HFFc6 (cell line): ENCODE results near the gene LFNG. TPM values are rescaled to one million over a fixed set of nuclear protein-coding genes. Genes with fewer than 3 reads are reported as not detected.

Experiments used
- DNase-seq: peaks from one replicate; pipeline ENCODE4 v3.0.0-alpha.2; 2018
- H3K27ac Mint-ChIP-seq: 2 replicates; pipeline ENCODE4 v1.8.0; 2020; ENCODE audit warnings: mild to moderate bottlenecking, mixed read lengths
- H3K27me3 Mint-ChIP-seq: 2 replicates; pipeline ENCODE4 v1.8.0; 2021; ENCODE audit warnings: mild to moderate bottlenecking, moderate library complexity, mixed read lengths; ENCODE audit not compliant: insufficient read depth
- H3K36me3 Mint-ChIP-seq: 2 replicates; pipeline ENCODE4 v1.8.0; 2021; ENCODE audit warnings: low read depth, mixed read lengths
- H3K4me1 Mint-ChIP-seq: 2 replicates; pipeline ENCODE4 v1.8.0; 2020; ENCODE audit warnings: low read depth, mixed read lengths
- H3K4me3 Mint-ChIP-seq: 2 replicates; pipeline ENCODE4 v1.8.0; 2020; ENCODE audit warnings: mild to moderate bottlenecking, moderate library complexity, mixed read lengths
- H3K9me3 Mint-ChIP-seq: 2 replicates; pipeline ENCODE4 v1.8.0; 2020; ENCODE audit warnings: mild to moderate bottlenecking, mixed read lengths
- CTCF ChIP-seq: fragments of 200-600 bp; sonication (generic); IDR thresholded peaks from 2 replicates; pipeline ENCODE4 v1.5.0; 2021; ENCODE audit warnings: antibody characterized with exemption, mild to moderate bottlenecking
- total RNA-seq, 6 experiments: library from RNA; stranded (reverse); fragmentation: NEBNext Ultra II Directional; extraction: Animal tissue kit (Norgen Biotek cat#: 25700); gene quantifications; 2 replicates in 1 of 6; 3 replicates in 5 of 6; pipeline ENCODE4 v1.2.3, GENCODE V29; 2021

LFNG gene
- total RNA-seq, 6 experiments from 2014 or later = 8.6 to 11.7 (median 9.6) TPM

GRCh38 chr7:2487586-2488271 lies 31.8 kb upstream of the LFNG start:
- DNase-seq = no peak
- Mint-ChIP-seq H3K27me3 (peaks cover 6% of the 10 kb centered on the region), H3K36me3 (peaks cover 6% of the 10 kb centered on the region; the same call in 1 of the 2 replicates), H3K4me1 (peaks cover 6% of the 10 kb centered on the region), H3K9me3 (peaks cover 16% of the 10 kb centered on the region), H3K4me3 (no peak overlapping the region), H3K27ac (no peak overlapping the region)
- TF ChIP-seq CTCF = no peak

- DNase-seq = no peak
- Mint-ChIP-seq H3K27ac (no peak overlapping the region), H3K4me1 (peaks cover 11% of the 10 kb centered on the region)
Observed at GRCh38 chr7:2488272-2488645, 31.3 kb upstream of the LFNG start.

GRCh38 chr7:2488681-2489080 lies 30.9 kb upstream of the LFNG start:
- H3K27me3 Mint-ChIP-seq = peaks cover 6% of the 10 kb centered on the region
- TF ChIP-seq CTCF = no peak
- DNase-seq = no peak
- no peak overlapping the region for H3K27ac Mint-ChIP-seq
- peaks cover 6% of the 10 kb centered on the region; the same call in 1 of the 2 replicates for H3K36me3 Mint-ChIP-seq
- H3K4me1 Mint-ChIP-seq = peaks cover 16% of the 10 kb centered on the region
- H3K4me3 Mint-ChIP-seq = no peak overlapping the region
- H3K9me3 Mint-ChIP-seq = peaks cover 9% of the 10 kb centered on the region; the same call in 1 of the 2 replicates

More at GRCh38 chr7:2488272-2488645, 31.3 kb upstream of the LFNG start:
- H3K4me3 Mint-ChIP-seq = no peak overlapping the region
- H3K27me3 Mint-ChIP-seq = peaks cover 6% of the 10 kb centered on the region; the same call in 1 of the 2 replicates
- peaks cover 6% of the 10 kb centered on the region; the same call in 1 of the 2 replicates for H3K36me3 Mint-ChIP-seq
- TF ChIP-seq CTCF = no peak
- H3K9me3 Mint-ChIP-seq = peaks cover 11% of the 10 kb centered on the region

- peaks cover 9% of the 10 kb centered on the region; the same call in 1 of the 2 replicates for H3K9me3 Mint-ChIP-seq
- H3K27ac Mint-ChIP-seq = no peak overlapping the region
- no peak for DNase-seq
- H3K4me1 Mint-ChIP-seq = peaks cover 17% of the 10 kb centered on the region
- H3K4me3 Mint-ChIP-seq = no peak overlapping the region
- no peak for TF ChIP-seq CTCF
- peaks cover 6% of the 10 kb centered on the region; the same call in 1 of the 2 replicates for H3K36me3 Mint-ChIP-seq
- H3K27me3 Mint-ChIP-seq = peaks cover 6% of the 10 kb centered on the region
Observed at GRCh38 chr7:2490181-2490651, 29.4 kb upstream of the LFNG start.

GRCh38 chr7:2492038-2492437 lies 27.5 kb upstream of the LFNG start:
- no peak overlapping the region for H3K4me3 Mint-ChIP-seq
- H3K4me1 Mint-ChIP-seq = peaks cover 17% of the 10 kb centered on the region

More at GRCh38 chr7:2492038-2492437, 27.5 kb upstream of the LFNG start:
- TF ChIP-seq CTCF = no peak
- DNase-seq = no peak
- Mint-ChIP-seq H3K36me3 (peaks cover 6% of the 10 kb centered on the region; the same call in 1 of the 2 replicates), H3K27me3 (peaks cover 6% of the 10 kb centered on the region), H3K27ac (no peak overlapping the region), H3K9me3 (peaks cover 9% of the 10 kb centered on the region; the same call in 1 of the 2 replicates)
